Measurements from ENCODE around the gene FYCO1.

Gene FYCO1

GRCh38 chr3:45922039-45922326 lies 73.6 kb downstream of the FYCO1 start:
- in situ Hi-C loops (cut with MboI; ENCODE audit: low sequenced_read_pairs) = no loop called here

GRCh38 chr3:45921158-45922038 lies 74.2 kb downstream of the FYCO1 start:
- in situ Hi-C loops (cut with MboI; ENCODE audit: low sequenced_read_pairs) = no loop called here

- in situ Hi-C loops (cut with MboI; ENCODE audit: low sequenced_read_pairs) = no loop called here
These were observed 78.3 kb downstream of the FYCO1 start for GRCh38 chr3:45917146-45917898.

GRCh38 chr3:45915518-45916231 lies 79.9 kb downstream of the FYCO1 start:
- in situ Hi-C loops (cut with MboI; ENCODE audit: low sequenced_read_pairs) = no loop called here

- in situ Hi-C loops (cut with MboI; ENCODE audit: low sequenced_read_pairs) = no loop called here
These were observed 80.6 kb downstream of the FYCO1 start for GRCh38 chr3:45915059-45915439.

- in situ Hi-C loops (cut with MboI; ENCODE audit: low sequenced_read_pairs) = no loop called here
These were observed 81.1 kb downstream of the FYCO1 start for GRCh38 chr3:45914362-45915058.

GRCh38 chr3:45912435-45912834 lies 83.2 kb downstream of the FYCO1 start:
- in situ Hi-C loops (cut with MboI; ENCODE audit: low sequenced_read_pairs) = no loop called here

GRCh38 chr3:45911511-45912226 lies 84.0 kb downstream of the FYCO1 start:
- in situ Hi-C loops (cut with MboI; ENCODE audit: low sequenced_read_pairs) = no loop called here

- in situ Hi-C loops (cut with MboI; ENCODE audit: low sequenced_read_pairs) = no loop called here
These were observed 84.7 kb downstream of the FYCO1 start for GRCh38 chr3:45910892-45911291.

GRCh38 chr3:45909542-45909941 lies 86.1 kb downstream of the FYCO1 start:
- in situ Hi-C loops (cut with MboI; ENCODE audit: low sequenced_read_pairs) = no loop called here

- in situ Hi-C loops (cut with MboI; ENCODE audit: low sequenced_read_pairs) = no loop called here
These were observed 86.9 kb downstream of the FYCO1 start for GRCh38 chr3:45908761-45909160.

GRCh38 chr3:45907769-45908705 lies 87.6 kb downstream of the FYCO1 start:
- in situ Hi-C loops (cut with MboI; ENCODE audit: low sequenced_read_pairs) = no loop called here

- in situ Hi-C loops (cut with MboI; ENCODE audit: low sequenced_read_pairs) = no loop called here
These were observed 88.8 kb downstream of the FYCO1 start for GRCh38 chr3:45906681-45907407.

GRCh38 chr3:45905755-45906154 lies 89.9 kb downstream of the FYCO1 start:
- in situ Hi-C loops (cut with MboI; ENCODE audit: low sequenced_read_pairs) = no loop called here

- in situ Hi-C loops (cut with MboI; ENCODE audit: low sequenced_read_pairs) = no loop called here
These were observed 90.7 kb downstream of the FYCO1 start for GRCh38 chr3:45904931-45905330.

GRCh38 chr3:45896956-45897355 lies 98.7 kb downstream of the FYCO1 start:
- in situ Hi-C loops (cut with MboI; ENCODE audit: low sequenced_read_pairs) = no loop called here

- in situ Hi-C loops (cut with MboI; ENCODE audit: low sequenced_read_pairs) = no loop called here
These were observed 99.7 kb downstream of the FYCO1 start for GRCh38 chr3:45895686-45896468.

- in situ Hi-C loops (cut with MboI; ENCODE audit: low sequenced_read_pairs) = no loop called here
These were observed 101.6 kb downstream of the FYCO1 start for GRCh38 chr3:45894015-45894414.

All from HL-60/S4 treated with retinoic acid at 250 ng/mL for 4 days and 3 days (cell line).